ENCODE results near the gene C16orf74.

The C16orf74 gene

GRCh38 chr16:85759136-85759535, 8.2 kb upstream of the C16orf74 start:
- Histone ChIP-seq H3K9ac (ENCODE audit: low read length) (no peak overlapping the region), H3K9me3 (replicated peaks; ENCODE audit: insufficient read depth, low read length) (no peaks in the 10 kb centered on the region), H3K4me3 (ENCODE audit: low read length) (no peak overlapping the region), H3K4me1 (ENCODE audit: low read length) (no peaks in the 10 kb centered on the region), H3K9me2 (replicated peaks; ENCODE audit: insufficient read depth, low read length) (no peaks in the 10 kb centered on the region), H3F3A (ENCODE audit: insufficient read depth, low read length) (no peaks in the 10 kb centered on the region), H3K36me3 (replicated peaks; ENCODE audit: insufficient read depth, low read length) (no peaks in the 10 kb centered on the region), H3K79me2 (ENCODE audit: low read length) (no peaks in the 10 kb centered on the region), H2AFZ (ENCODE audit: low read length) (no peak overlapping the region), H3K27ac (ENCODE audit: low read length) (no peak overlapping the region), H3K27me3 (replicated peaks; ENCODE audit: insufficient read depth, low read length) (peaks cover 11% of the 10 kb centered on the region), H3K4me2 (ENCODE audit: low read depth, low read length) (no peak overlapping the region), H4K20me1 (ENCODE audit: insufficient read depth, low read length) (no peaks in the 10 kb centered on the region)
- TF ChIP-seq EZH2phosphoT487 (IDR thresholded peaks at IDR 0.05; ENCODE audit: low read length) (no peak), CTCF (IDR thresholded peaks at IDR 0.05; ENCODE audit: low read length) (no peak), EZH2 (optimal IDR thresholded peaks at IDR 0.05; ENCODE audit: low read depth, low read length) (no peak)
- no peak for DNase-seq

GRCh38 chr16:85757341-85757822, 6.5 kb upstream of the C16orf74 start:
- H3K9me3 ChIP-seq (replicated peaks; ENCODE audit: insufficient read depth, low read length), result no peaks in the 10 kb centered on the region
- no peak for DNase-seq
- no peaks in the 10 kb centered on the region for H3K4me1 ChIP-seq (ENCODE audit: low read length)
- no peak overlapping the region for H3K4me3 ChIP-seq (ENCODE audit: low read length)
- H3K9me2 ChIP-seq (replicated peaks; ENCODE audit: insufficient read depth, low read length), result no peaks in the 10 kb centered on the region
- no peaks in the 10 kb centered on the region for H4K20me1 ChIP-seq (ENCODE audit: insufficient read depth, low read length)
- no peaks in the 10 kb centered on the region for H3K79me2 ChIP-seq (ENCODE audit: low read length)
- H3K4me2 ChIP-seq (ENCODE audit: low read depth, low read length), result no peak overlapping the region
- H3K27me3 ChIP-seq (replicated peaks; ENCODE audit: insufficient read depth, low read length), result peaks cover 25% of the 10 kb centered on the region
- TF ChIP-seq EZH2phosphoT487 (IDR thresholded peaks at IDR 0.05; ENCODE audit: low read length) (no peak), EZH2 (optimal IDR thresholded peaks at IDR 0.05; ENCODE audit: low read depth, low read length) (no peak), CTCF (IDR thresholded peaks at IDR 0.05; ENCODE audit: low read length) (no peak)
- H3K36me3 ChIP-seq (replicated peaks; ENCODE audit: insufficient read depth, low read length), result no peaks in the 10 kb centered on the region
- no peaks in the 10 kb centered on the region for H3F3A ChIP-seq (ENCODE audit: insufficient read depth, low read length)
- H3K27ac ChIP-seq (ENCODE audit: low read length), result no peak overlapping the region
- no peak overlapping the region for H3K9ac ChIP-seq (ENCODE audit: low read length)
- H2AFZ ChIP-seq (ENCODE audit: low read length), result no peak overlapping the region

- no peak for DNase-seq
- no peaks in the 10 kb centered on the region for H3K79me2 ChIP-seq (ENCODE audit: low read length)
- no peaks in the 10 kb centered on the region for H3F3A ChIP-seq (ENCODE audit: insufficient read depth, low read length)
- no peak overlapping the region for H3K9ac ChIP-seq (ENCODE audit: low read length)
- no peaks in the 10 kb centered on the region for H4K20me1 ChIP-seq (ENCODE audit: insufficient read depth, low read length)
- TF ChIP-seq EZH2phosphoT487 (IDR thresholded peaks at IDR 0.05; ENCODE audit: low read length) (no peak), EZH2 (optimal IDR thresholded peaks at IDR 0.05; ENCODE audit: low read depth, low read length) (no peak), CTCF (IDR thresholded peaks at IDR 0.05; ENCODE audit: low read length) (no peak)
- H3K4me3 ChIP-seq (ENCODE audit: low read length), result no peak overlapping the region
- H3K4me1 ChIP-seq (ENCODE audit: low read length), result no peaks in the 10 kb centered on the region
- no peak overlapping the region for H3K4me2 ChIP-seq (ENCODE audit: low read depth, low read length)
- no peak overlapping the region for H2AFZ ChIP-seq (ENCODE audit: low read length)
- H3K36me3 ChIP-seq (replicated peaks; ENCODE audit: insufficient read depth, low read length), result no peaks in the 10 kb centered on the region
- no peaks in the 10 kb centered on the region for H3K9me3 ChIP-seq (replicated peaks; ENCODE audit: insufficient read depth, low read length)
- H3K27ac ChIP-seq (ENCODE audit: low read length), result no peak overlapping the region
- H3K9me2 ChIP-seq (replicated peaks; ENCODE audit: insufficient read depth, low read length), result no peaks in the 10 kb centered on the region
- H3K27me3 ChIP-seq (replicated peaks; ENCODE audit: insufficient read depth, low read length), result peaks cover 37% of the 10 kb centered on the region
Measured at GRCh38 chr16:85755929-85756768, 5.3 kb upstream of the C16orf74 start.
